Inflammatory macrophage treated with lipopolysaccharide for 4 hours (primary cell): ENCODE measurements around the gene ZSWIM3.

Experiments
- DNase-seq: peaks from one replicate; pipeline ENCODE4 v3.0.0-alpha.2; 2020

ZSWIM3 gene

DNA sequence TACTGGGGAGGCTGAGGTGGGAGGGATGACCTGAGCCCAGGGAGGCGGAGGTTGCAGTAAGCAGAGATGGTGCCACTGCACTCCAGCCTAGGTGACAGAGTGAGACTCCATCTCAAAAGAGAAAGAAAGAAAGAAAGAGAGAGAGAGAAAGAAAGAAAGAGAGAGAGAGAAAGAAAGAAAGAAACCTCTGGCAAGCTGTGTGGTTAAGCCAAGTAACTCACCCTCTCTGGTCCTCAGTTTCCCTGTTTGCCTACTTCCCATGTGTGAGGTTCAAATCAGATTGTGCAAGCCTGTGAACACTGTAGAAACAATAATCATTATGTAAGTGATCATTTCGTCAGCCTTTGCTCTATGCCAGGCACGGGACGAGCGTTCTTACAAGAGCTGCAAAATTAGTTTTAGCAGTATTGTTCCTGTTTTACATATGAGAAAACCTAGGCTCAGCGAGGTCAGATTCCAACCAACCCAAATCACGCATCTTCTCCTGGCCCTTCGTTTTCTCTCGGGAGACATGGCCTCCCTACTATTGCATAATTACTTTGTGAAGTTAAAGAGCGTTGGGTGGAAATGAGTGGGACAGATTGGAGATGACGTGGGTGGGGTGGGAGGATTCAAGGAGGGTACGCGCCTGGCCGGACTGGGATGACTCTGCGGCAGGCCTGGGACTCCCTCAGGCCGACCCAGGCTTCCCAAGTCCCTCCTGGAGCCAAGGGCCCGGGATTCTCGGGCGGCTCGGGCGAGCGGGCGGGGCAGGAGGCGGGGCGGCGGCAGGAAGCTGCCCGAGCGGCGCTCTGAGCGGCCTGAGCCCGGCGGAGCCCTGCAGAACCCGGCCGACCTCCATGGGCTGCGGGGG, 24.2 kb upstream of the ZSWIM3 start, which contains the start of gene SNX21:
Gene SNX21, plus strand, starts transcription at position 770 of the 853 bp plus-strand sequence. CDS start 121 bp downstream, outside the sequence.
- DNase-seq = peak; percentile 94

DNA sequence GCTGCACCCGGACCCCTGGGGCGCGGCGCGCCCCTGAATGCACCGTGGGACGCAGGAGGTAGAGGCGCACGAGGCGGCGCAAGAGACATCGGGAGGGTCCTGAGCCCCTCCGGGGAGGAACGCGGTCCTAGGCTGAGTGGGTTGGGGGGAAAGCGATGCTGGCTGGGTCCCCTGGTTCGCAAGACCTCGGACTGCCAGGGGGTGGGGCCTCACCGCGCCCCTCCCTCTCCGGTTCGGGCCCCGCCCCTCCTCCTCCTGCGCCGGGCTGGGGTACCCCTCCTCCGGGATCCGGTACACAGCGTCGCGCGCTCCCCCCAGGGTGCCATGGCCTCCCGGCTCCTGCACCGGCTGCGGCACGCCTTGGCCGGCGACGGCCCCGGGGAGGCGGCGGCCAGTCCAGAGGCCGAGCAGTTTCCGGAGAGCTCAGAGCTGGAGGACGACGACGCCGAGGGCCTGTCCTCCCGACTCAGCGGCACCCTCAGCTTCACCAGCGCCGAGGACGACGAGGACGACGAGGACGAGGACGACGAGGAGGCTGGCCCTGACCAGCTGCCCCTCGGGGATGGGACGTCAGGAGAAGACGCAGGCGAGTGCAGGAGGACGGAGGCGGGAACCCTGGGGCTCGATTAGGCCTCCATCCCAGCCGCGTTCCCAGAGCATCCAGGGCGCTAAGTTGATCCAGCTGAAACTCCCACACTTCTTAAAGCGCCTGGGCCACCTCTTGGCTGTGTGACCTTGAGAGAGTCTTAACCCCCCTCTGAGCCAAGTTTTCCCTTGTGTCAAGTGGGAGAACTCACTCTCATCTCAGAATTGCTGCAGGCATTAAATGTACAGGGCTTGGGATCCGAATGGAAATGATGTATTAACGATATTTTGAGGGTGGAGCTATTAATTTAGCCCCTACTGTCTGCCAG, 23.3 kb upstream of the ZSWIM3 start:
- no peak for DNase-seq

DNA sequence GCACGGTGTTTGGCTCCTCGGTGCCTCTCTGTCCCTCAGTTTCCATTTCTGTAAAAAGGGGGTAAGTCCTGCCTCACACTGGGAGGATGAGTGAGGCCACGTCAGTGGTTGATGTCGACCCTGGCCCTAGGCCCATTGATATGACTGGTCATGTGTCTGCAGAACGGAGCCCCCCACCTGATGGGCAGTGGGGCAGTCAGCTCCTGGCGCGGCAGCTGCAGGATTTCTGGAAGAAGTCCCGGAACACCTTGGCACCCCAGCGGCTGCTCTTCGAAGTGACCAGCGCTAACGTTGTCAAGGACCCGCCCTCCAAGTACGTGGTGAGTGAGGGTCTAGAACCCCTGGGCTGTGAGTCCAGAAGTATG, 22.6 kb upstream of the ZSWIM3 start:
- no peak for DNase-seq

DNA sequence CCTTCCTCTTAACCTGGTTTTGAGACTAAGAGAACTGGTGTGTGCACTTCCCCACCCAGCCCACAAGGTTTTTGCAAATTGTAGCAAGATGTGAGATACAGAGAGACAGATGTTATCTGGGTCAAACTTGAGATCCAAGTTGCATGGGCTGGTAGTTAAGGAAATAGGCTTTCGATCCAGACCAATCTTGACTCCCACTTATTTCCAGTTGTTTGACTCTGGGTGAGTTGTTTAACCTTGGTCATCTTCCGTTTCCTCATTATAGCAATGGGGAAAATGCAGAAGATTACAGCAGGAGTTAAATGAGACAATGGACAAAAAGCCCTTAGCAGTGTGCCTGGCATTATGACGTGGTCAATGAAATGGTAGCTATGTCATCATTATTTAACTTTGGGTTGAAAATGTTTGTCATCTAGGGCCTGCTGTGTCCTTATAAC, 22.1 kb upstream of the ZSWIM3 start:
- peak; percentile 74 for DNase-seq

DNA sequence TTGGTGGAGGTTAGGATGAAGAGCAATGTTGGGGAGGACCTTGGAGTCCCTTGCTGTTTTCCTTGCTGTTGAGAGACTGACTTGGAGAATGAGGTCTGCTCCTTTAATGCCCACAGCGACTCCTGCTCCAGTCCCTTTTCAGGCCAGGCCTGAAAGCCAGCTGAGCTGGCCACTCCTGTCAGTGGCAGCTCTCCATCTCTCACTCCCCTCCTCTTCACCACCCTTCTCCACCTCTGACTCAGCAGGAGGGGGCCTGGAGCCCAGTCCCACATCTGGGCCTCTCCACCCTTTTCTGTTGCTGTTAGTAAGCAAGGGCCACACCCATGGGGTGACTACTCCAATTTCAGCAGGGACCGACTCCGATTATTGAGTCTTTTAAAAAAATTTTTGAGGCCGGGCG, 21.6 kb upstream of the ZSWIM3 start:
- no peak for DNase-seq

DNA sequence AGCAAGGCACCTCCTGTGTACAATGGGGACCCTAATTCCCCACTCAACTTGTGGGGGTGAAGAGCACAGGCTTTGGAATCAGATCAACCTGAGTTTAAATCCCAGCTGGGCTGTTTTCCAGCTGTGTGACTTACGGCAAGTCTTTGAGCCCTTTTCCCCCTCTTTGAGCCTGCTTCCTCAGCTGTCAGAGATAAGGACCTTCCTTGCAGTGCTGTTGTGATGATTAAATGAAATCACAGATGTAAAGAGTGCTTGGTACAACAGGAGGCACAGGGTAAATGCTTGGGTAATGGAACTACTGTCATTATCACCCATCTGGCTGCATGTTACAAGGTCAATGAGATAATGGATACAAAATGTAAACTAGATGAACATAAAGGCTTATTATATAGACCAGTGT, 20.6 kb upstream of the ZSWIM3 start:
- DNase-seq = no peak

DNA sequence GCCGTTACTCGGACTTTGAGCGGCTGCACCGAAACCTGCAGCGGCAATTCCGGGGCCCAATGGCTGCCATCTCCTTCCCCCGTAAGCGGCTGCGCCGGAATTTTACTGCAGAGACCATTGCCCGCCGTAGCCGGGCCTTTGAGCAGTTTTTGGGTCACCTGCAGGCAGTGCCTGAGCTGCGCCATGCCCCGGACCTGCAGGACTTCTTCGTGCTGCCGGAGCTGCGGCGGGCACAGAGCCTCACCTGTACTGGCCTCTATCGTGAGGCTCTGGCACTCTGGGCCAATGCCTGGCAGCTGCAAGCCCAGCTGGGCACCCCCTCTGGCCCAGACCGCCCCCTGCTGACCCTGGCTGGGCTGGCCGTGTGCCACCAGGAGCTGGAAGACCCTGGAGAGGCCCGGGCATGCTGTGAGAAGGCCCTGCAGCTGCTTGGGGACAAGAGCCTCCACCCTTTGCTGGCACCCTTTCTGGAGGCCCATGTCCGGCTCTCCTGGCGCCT, 16.7 kb upstream of the ZSWIM3 start:
- no peak for DNase-seq

- DNase-seq = no peak
Measured at GRCh38 chr20:45841407-45842129, 15.8 kb upstream of the ZSWIM3 start.

GRCh38 chr20:45842169-45842812, 15.1 kb upstream of the ZSWIM3 start:
- peak; percentile 39 for DNase-seq

GRCh38 chr20:45843506-45843905, 13.9 kb upstream of the ZSWIM3 start:
- no peak for DNase-seq

DNA sequence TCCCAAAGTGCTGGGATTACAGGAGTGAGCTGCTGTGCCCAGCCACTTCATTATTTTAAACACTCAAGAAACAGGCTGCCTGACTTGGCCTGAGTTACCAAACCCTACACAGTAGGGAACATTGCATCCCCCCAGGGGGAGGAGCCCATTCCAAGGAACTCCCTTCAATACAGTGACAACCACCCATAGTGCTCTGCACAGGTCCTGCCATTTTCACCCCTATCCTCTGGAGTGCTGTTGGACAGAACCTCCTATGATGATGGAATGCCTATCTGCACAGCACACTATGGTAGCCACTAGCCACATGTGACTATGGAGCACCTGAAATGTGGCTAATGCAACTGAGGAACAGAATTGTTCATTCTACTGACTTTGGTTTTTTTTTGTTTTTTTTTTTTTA, 12.0 kb upstream of the ZSWIM3 start:
- no peak for DNase-seq

- no peak for DNase-seq
Measured at GRCh38 chr20:45848421-45848820, 9.0 kb upstream of the ZSWIM3 start.

GRCh38 chr20:45848969-45849582, 8.3 kb upstream of the ZSWIM3 start:
- DNase-seq = no peak

GRCh38 chr20:45850238-45850637, 7.2 kb upstream of the ZSWIM3 start:
- DNase-seq = no peak

DNA sequence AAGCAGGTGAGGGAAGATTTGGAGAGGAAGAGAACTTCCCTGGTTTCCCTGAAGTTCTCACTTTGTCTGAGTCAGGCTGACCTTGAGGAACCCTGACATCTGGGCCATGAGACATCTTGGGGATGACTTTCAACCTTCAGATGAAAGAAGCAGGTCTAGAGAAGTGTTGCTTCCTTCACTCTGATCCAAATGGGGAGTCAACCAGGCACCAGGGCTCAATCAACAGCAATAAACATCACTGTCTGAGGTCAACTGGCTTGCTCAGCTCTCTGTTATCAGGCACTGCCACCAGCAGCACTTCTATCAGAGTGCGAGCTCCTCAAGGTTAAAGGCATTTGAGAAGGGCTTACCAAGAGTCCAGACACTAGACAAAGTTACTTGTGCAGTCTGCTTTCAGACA, 6.5 kb upstream of the ZSWIM3 start:
- DNase-seq = no peak

- DNase-seq = no peak
Measured at GRCh38 chr20:45851501-45851900, 5.9 kb upstream of the ZSWIM3 start.

DNA sequence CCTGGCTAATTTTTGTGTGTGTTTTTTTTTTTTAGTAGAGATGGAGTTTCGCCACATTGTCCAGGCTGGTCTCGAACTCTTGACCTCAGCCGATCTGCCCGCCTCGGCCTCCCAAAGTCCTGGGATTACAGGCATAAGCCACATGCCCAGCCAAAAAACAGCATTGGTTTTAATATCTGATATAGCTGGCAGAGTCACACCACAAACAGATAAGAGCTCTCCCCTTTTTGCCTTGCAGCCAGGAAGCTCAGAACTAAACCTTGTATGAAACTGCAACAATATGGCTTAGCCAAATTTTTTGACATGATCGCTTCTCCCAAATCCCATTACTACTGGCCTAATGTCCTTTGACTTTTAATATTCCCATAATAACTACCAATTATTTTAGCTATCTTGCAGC, 5.1 kb upstream of the ZSWIM3 start:
- no peak for DNase-seq

GRCh38 chr20:45853484-45853883, 3.9 kb upstream of the ZSWIM3 start:
- no peak for DNase-seq

- DNase-seq = peak; percentile 21
Measured at GRCh38 chr20:45857882-45858216, 435 bp downstream of the ZSWIM3 start.

DNA sequence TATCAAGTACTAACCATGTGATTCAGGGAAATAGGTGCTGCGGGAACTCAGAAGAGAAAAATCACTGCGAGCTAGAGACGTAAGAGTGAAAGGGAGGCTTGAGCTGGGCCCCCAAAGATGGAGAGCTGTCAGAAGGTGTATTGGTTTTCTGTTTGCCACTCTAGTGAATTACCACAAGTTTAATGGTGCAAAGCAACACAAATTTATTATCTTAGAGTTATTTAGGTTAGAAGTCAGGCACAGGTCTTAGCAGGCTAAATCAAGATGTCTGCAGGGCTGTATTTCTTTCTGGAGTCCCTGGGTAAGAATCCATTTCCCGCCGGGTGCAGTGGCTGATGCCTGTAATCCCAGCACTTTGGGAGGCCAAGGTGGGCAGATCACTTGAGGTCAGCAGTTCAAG, 2.5 kb downstream of the ZSWIM3 start:
- DNase-seq = no peak

DNA sequence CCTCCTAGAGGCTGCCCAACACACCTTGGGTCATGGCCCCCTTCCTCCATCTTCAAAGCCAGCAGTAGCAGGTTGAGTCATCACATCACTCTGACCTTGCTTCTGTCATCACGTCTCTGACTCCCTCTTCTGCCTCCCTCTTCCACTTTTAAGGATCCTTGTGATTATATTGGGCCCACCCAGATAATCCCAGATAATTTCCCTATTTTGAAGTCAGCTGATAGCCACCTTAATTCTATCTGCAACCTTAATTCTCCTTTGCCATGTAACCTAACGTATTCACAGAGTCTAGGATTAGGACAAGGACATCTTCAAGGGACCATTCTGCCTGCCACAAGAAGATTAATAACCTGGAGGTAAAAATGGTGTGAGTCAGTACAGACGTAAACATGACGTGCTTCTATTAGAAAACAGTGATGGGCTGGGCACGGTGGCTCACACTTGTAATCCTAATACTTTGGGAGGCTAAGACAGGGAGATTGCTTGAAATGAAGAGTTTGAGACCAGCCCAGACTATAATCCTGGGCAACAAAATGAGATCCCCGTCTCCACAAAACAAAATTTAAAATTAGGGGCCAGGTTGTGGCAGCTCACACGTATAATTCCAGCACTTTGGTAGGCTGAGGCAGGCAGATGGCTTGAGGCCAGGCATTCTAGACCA, 3.3 kb downstream of the ZSWIM3 start:
- no peak for DNase-seq
